ENCODE measurements around the gene CYP4V2. TPM values are rescaled to one million over a fixed set of nuclear protein-coding genes. Genes with fewer than 3 reads are reported as not detected.

CYP4V2 gene
- 21.5 and 29.7 TPM in 2 replicates for total RNA-seq

GRCh38 chr4:186191200-186192065, at the start of gene CYP4V2:
TSS of gene CYP4V2 (plus strand) at chr4:186191567. CDS start at chr4:186191824, 257 bp downstream.

DNA sequence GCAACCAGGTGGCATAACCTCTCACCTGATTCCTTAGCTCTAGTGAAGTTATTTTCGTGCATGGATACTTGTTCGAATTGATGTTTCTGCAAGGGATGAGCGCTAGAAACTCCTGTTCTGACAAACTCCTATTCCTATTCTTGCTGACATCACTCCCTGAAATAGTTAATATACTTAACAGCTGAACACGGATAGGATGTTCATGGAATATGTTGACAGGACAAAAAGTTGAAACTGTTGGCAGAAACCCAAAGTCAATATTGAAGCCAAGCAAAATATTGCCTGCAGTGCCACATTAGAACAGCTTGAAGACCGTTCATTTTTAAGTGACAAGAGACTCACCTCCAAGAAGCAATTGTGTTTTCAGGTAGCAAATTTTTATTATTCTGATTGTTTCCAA, 35.9 kb downstream of the CYP4V2 start, which contains the start of gene KLKB1:
KLKB1 (plus strand) TSS at position 287 of the 400 bp plus-strand sequence. CDS start 689 bp downstream, outside the sequence.

Other genes with a start within 250 kb of the CYP4V2 start
- gene TLR3, start 122.4 kb upstream of the CYP4V2 start, total RNA-seq, result 9.8 and 9.9 TPM in 2 replicates
- 1.8 and 4.1 TPM in 2 replicates for gene FAM149A, start 86.9 kb upstream of the CYP4V2 start, total RNA-seq
- gene KLKB1, start 35.9 kb downstream of the CYP4V2 start, total RNA-seq, result not detected in 2 replicates
- not detected in 2 replicates for gene F11, start 74.6 kb downstream of the CYP4V2 start, total RNA-seq

Measured in hair follicle dermal papilla cell (primary cell).